Liver (tissue), 9 donors: ENCODE measurements around the gene SESTD1. TPM values are rescaled to one million over a fixed set of nuclear protein-coding genes. Genes with fewer than 3 reads are reported as not detected.
"Not testable (repeated sequence)": the region's sequence is repeated elsewhere in the genome, so short reads cannot be mapped to it uniquely, and the experiment has no call there.

Experiments used
- DNase-seq: peaks from one replicate; pipeline ENCODE4 v3.0.0-alpha.2; 2017; ENCODE audit warnings: low spot score
- H3K27ac ChIP-seq, 2 donors: one replicate each; pipeline ENCODE4 v1.7.0; 2013; ENCODE audit warnings: inconsistent platforms in 2 of 2, low read length in 2 of 2, control low read depth in 1 of 2, low read depth in 1 of 2, mild to moderate bottlenecking in 1 of 2
- H3K27me3 ChIP-seq, 4 donors: one replicate each; pipeline versions ENCODE4 v1.6.1 to v1.7.0; 2013; ENCODE audit warnings: low read length in 3 of 4, inconsistent platforms in 1 of 4, mild to moderate bottlenecking in 1 of 4, moderate library complexity in 1 of 4; ENCODE audit not compliant: control insufficient read depth in 4 of 4, insufficient read depth in 4 of 4
- H3K36me3 ChIP-seq, 4 donors: one replicate each; pipeline versions ENCODE4 v1.6.1 to v1.7.0; 2013; ENCODE audit warnings: low read length in 3 of 4, mild to moderate bottlenecking in 3 of 4, low read depth in 1 of 4, moderate library complexity in 1 of 4; ENCODE audit not compliant: control insufficient read depth in 4 of 4, insufficient read depth in 3 of 4
- H3K4me1 ChIP-seq, 4 donors: one replicate each; pipeline versions ENCODE4 v1.6.1 to v1.7.0; 2013; ENCODE audit warnings: low read length in 3 of 4, mild to moderate bottlenecking in 3 of 4, moderate library complexity in 1 of 4; ENCODE audit not compliant: control insufficient read depth in 4 of 4, insufficient read depth in 4 of 4
- H3K4me3 ChIP-seq, 3 donors: one replicate each; pipeline versions ENCODE4 v1.6.1 to v1.7.0; 2013; ENCODE audit warnings: low read length in 3 of 3, control low read depth in 1 of 3, low read depth in 1 of 3, mild to moderate bottlenecking in 1 of 3
- H3K9ac ChIP-seq, 2 donors: one replicate each; pipeline ENCODE4 v1.7.0; 2013; ENCODE audit warnings: low read length in 2 of 2, mild to moderate bottlenecking in 2 of 2, moderate library complexity in 2 of 2, control low read depth in 1 of 2, low read depth in 1 of 2
- H3K9me3 ChIP-seq, 4 donors: one replicate each; pipeline versions ENCODE4 v1.6.1 to v1.7.0; 2013; ENCODE audit warnings: low read length in 3 of 4; ENCODE audit not compliant: control insufficient read depth in 4 of 4
- GABPA ChIP-seq, 2 donors: IDR thresholded peaks in 1 of 2; conservative IDR thresholded peaks in 1 of 2; 2 replicates each; pipeline ENCODE4 v1.6.1; 2016; ENCODE audit warnings: antibody characterized with exemption in 2 of 2, mild to moderate bottlenecking in 1 of 2, moderate library complexity in 1 of 2
- HNF4A ChIP-seq, 2 donors: conservative IDR thresholded peaks; 2 replicates each; pipeline ENCODE4 v1.6.1; 2016; ENCODE audit warnings: antibody characterized with exemption in 2 of 2, mild to moderate bottlenecking in 2 of 2
- NR2F2 ChIP-seq: IDR thresholded peaks from 2 replicates; pipeline ENCODE4 v1.6.1; 2016; ENCODE audit warnings: antibody characterized with exemption
- REST ChIP-seq: IDR thresholded peaks from 2 replicates; pipeline ENCODE4 v1.6.1; 2016; ENCODE audit warnings: antibody characterized with exemption, mild to moderate bottlenecking
- RXRA ChIP-seq, 2 donors: IDR thresholded peaks; 2 replicates each; pipeline ENCODE4 v1.6.1; 2017 to 2018; ENCODE audit warnings: antibody characterized with exemption in 2 of 2, mild to moderate bottlenecking in 1 of 2
- TAF1 ChIP-seq: conservative IDR thresholded peaks from 2 replicates; pipeline ENCODE4 v1.6.1; 2016; ENCODE audit warnings: antibody characterized with exemption, mild to moderate bottlenecking
- ZBTB33 ChIP-seq: IDR thresholded peaks from 2 replicates; pipeline ENCODE4 v1.6.1; 2016; ENCODE audit warnings: antibody characterized with exemption
- WGBS: extraction: QIAGEN DNeasy Blood & Tissue Kit; methylation state at CpG from one replicate; pipeline ENCODE4 v1.1.7; 2013; 5-methylcytosine and 5-hydroxymethylcytosine counted together
- polyA plus RNA-seq, 2 donors: library from polyadenylated mRNA; stranded (reverse) in 1 of 2; unstranded in 1 of 2; fragments of 200-250 nt in 1 of 2; fragments of >200 nt in 1 of 2; fragmentation: Nextera tagmentation in 1 of 2; extraction: Ambion mirVana in 1 of 2; gene quantifications; one replicate each; pipeline versions ENCODE4 v1.2.1 to v1.2.3, GENCODE V29; 2013 to 2015
- total RNA-seq, 2 donors: library from RNA; depleted of rRNA; stranded (reverse); fragments of >200 nt; gene quantifications; one replicate each; pipeline ENCODE4 v1.2.3, GENCODE V29; 2014
- donor health status: healthy.
- donor health status: healthy.
- donor health status: healthy.
- donor health status: healthy.
- donor health status: healthy.

SESTD1 gene
- total and polyA plus RNA-seq, 4 donors: 6.3 to 10.1 (median 7.4) TPM

GRCh38 chr2:179097131-179097530, 167.5 kb downstream of the SESTD1 start (continued):
- TF ChIP-seq ZBTB33: no peak

- Histone ChIP-seq H3K9ac (no peak overlapping the region), H3K36me3 (no peaks in the 10 kb centered on the region), H3K9me3 (no peaks in the 10 kb centered on the region), H3K27ac (no peak overlapping the region), H3K27me3 (no peaks in the 10 kb centered on the region), H3K4me3 (no peak overlapping the region), H3K4me1 (no peaks in the 10 kb centered on the region)
- DNase-seq: no peak
- TF ChIP-seq GABPA (IDR thresholded peaks at IDR 0.05 in 1 of 2, conservative IDR thresholded peaks at IDR 0.05 in 1 of 2) (no peak), TAF1 (no peak), RXRA (IDR thresholded peaks at IDR 0.05) (no peak), HNF4A (conservative IDR thresholded peaks at IDR 0.05) (no peak), NR2F2 (no peak)
- WGBS: 71% methylated on average over 3 of the region's 3 CpGs
Measured at GRCh38 chr2:179096090-179096489, 168.5 kb downstream of the SESTD1 start.

GRCh38 chr2:179092912-179093311, 171.7 kb downstream of the SESTD1 start:
- H3K27me3 ChIP-seq, H3K36me3 ChIP-seq, DNase-seq, H3K9ac ChIP-seq, H3K4me1 ChIP-seq, H3K4me3 ChIP-seq, H3K27ac ChIP-seq, H3K9me3 ChIP-seq: not testable (repeated sequence)
- 92% methylated on average over 4 of the region's 4 CpGs for WGBS

GRCh38 chr2:179082697-179083096, 181.9 kb downstream of the SESTD1 start:
- no peak overlapping the region for H3K27ac ChIP-seq
- H3K27me3 ChIP-seq: no peaks in the 10 kb centered on the region
- no peak for DNase-seq
- TF ChIP-seq REST: no peak
- 94% methylated on average over 2 of the region's 2 CpGs for WGBS
- H3K9me3 ChIP-seq: peaks cover 0 to 2% (median 0%) of the 10 kb centered on the region in 4 donors
- H3K9ac ChIP-seq: no peak overlapping the region
- H3K36me3 ChIP-seq: no peaks in the 10 kb centered on the region
- no peaks in the 10 kb centered on the region for H3K4me1 ChIP-seq
- no peak overlapping the region for H3K4me3 ChIP-seq
